Hepatocyte (in vitro differentiated cells): ENCODE measurements around the gene KPNA3.

Experiments used
- CTCF ChIP-seq: fragments of 200-600 bp; sonication (generic); IDR thresholded peaks from 2 replicates; pipeline ENCODE4 v1.5.1; 2016; ENCODE audit warnings: antibody characterized with exemption, mild to moderate bottlenecking; ENCODE audit not compliant: poor library complexity
- EZH2phosphoT487 ChIP-seq: fragments of 200-600 bp; sonication (generic); IDR thresholded peaks from one replicate; pipeline ENCODE4 v1.6.1; 2018; ENCODE audit warnings: antibody characterized with exemption, mild to moderate bottlenecking, low read depth, moderate library complexity; ENCODE audit not compliant: unreplicated experiment, severe bottlenecking

- TF ChIP-seq CTCF = no peak
- TF ChIP-seq EZH2phosphoT487 = no peak
Observed at GRCh38 chr13:49690995-49691784, 101.3 kb downstream of the KPNA3 start, which contains the start of gene EBPL.
